Spleen (tissue), 11 donors: ENCODE results near the gene TEX53. TPM values are rescaled to one million over a fixed set of nuclear protein-coding genes. Genes with fewer than 3 reads are reported as not detected.

ENCODE experiments used
- DNase-seq: peaks from one replicate; pipeline ENCODE4 v3.0.0-alpha.2; 2020
- H3K27ac ChIP-seq, 8 donors: fragments of 200-600 bp; sonication (generic) in 7 of 8; 1 replicate in 4 of 8; 2 replicates in 4 of 8; pipeline versions ENCODE4 v1.5.0 to v1.8.0; 2016 to 2021; ENCODE audit warnings: inconsistent platforms in 4 of 8, mild to moderate bottlenecking in 4 of 8, moderate library complexity in 1 of 8
- H3K27me3 ChIP-seq, 7 donors: fragments of 200-600 bp; sonication (generic) in 6 of 7; replicated peaks in 1 of 7; 1 replicate in 4 of 7; 2 replicates in 3 of 7; pipeline versions ENCODE4 v1.5.0 to v1.8.0; 2016 to 2021; ENCODE audit warnings: inconsistent platforms in 3 of 7, mild to moderate bottlenecking in 1 of 7
- H3K36me3 ChIP-seq, 6 donors: fragments of 200-600 bp; sonication (generic) in 5 of 6; 1 replicate in 4 of 6; 2 replicates in 2 of 6; pipeline versions ENCODE4 v1.5.0 to v1.8.0; 2016 to 2021; ENCODE audit warnings: inconsistent platforms in 2 of 6
- H3K4me1 ChIP-seq, 6 donors: fragments of 200-600 bp; sonication (generic) in 5 of 6; 1 replicate in 3 of 6; 2 replicates in 3 of 6; pipeline versions ENCODE4 v1.5.0 to v1.8.0; 2016 to 2021; ENCODE audit warnings: inconsistent platforms in 3 of 6
- H3K4me3 ChIP-seq, 8 donors: fragments of 200-600 bp; sonication (generic) in 7 of 8; 1 replicate in 4 of 8; 2 replicates in 4 of 8; pipeline versions ENCODE4 v1.5.0 to v1.8.0; 2016 to 2021; ENCODE audit warnings: inconsistent platforms in 4 of 8, mild to moderate bottlenecking in 4 of 8, moderate library complexity in 2 of 8
- H3K9me3 ChIP-seq, 8 donors: fragments of 200-600 bp; sonication (generic) in 7 of 8; 1 replicate in 4 of 8; 2 replicates in 4 of 8; pipeline versions ENCODE4 v1.5.0 to v1.8.0; 2016 to 2021; ENCODE audit warnings: inconsistent platforms in 4 of 8
- CTCF ChIP-seq, 11 experiments: fragments of 200-600 bp in 7 of 11; fragments of 450-650 bp in 4 of 11; sonication (generic) in 4 of 11; IDR thresholded peaks in 8 of 11; conservative IDR thresholded peaks in 3 of 11; 1 replicate in 7 of 11; 2 replicates in 4 of 11; pipeline versions ENCODE4 v1.4.0 to v1.8.0; 2016 to 2021; ENCODE audit warnings: antibody characterized with exemption in 11 of 11, inconsistent platforms in 4 of 11, mild to moderate bottlenecking in 1 of 11
- POLR2A ChIP-seq, 3 donors: fragments of 450-650 bp; IDR thresholded peaks; one replicate each; pipeline ENCODE4 v1.5.1; 2017; ENCODE audit warnings: antibody characterized with exemption in 3 of 3, mild to moderate bottlenecking in 1 of 3
- POLR2AphosphoS5 ChIP-seq, 3 donors: sonication (generic); formaldehyde crosslinking; IDR thresholded peaks; one replicate each; pipeline ENCODE4 v1.5.1; 2017; ENCODE audit warnings: antibody characterized with exemption in 3 of 3
- WGBS, 5 donors: extraction: QIAGEN DNeasy Blood & Tissue Kit in 3 of 5; methylation state at CpG; one replicate each; pipeline versions ENCODE4 v1.1.5 to v1.1.7; 2013 to 2018; 5-methylcytosine and 5-hydroxymethylcytosine counted together
- intact Hi-C: fragments of 100-400 bp; cut with DNase I; formaldehyde crosslinking; loops from one replicate; pipeline ENCODE4 v1.15.0; 2023; ENCODE audit warnings: low total_unique reads
- polyA plus RNA-seq, 3 donors: library from polyadenylated mRNA; stranded (reverse); fragments of 200-250 nt; gene quantifications; one replicate each; pipeline ENCODE4 v1.2.1, GENCODE V29; 2013
- total RNA-seq, 7 donors: library from RNA; depleted of rRNA in 3 of 7; stranded (reverse); fragments of >200 nt in 3 of 7; fragmentation: NEBNext Ultra II Directional in 4 of 7; extraction: Animal tissue kit (Norgen Biotek cat#: 25700) in 4 of 7; gene quantifications; one replicate each; pipeline versions ENCODE4 v1.1.0 to v1.2.1, GENCODE V29; 2016 to 2021
- donor health status: healthy with polysubstance abuse.
- donor health status: DM: no; HTN: no; CAD: no; lungs with moderate emphysema.
- donor health status: DM: no; HTN: no; CAD: no.
- donor health status: Bipolar disorder and iron deficiency.
- donor health status: healthy.
- donor health status: DM: no; HTN: no; CAD: no.
- donor health status: DM: yes; HTN: yes; CAD: no.

The TEX53 gene
- total and polyA plus RNA-seq, 10 donors = not detected

- Histone ChIP-seq H3K27ac (no peak overlapping the region), H3K4me3 (no peak overlapping the region), H3K27me3 (peaks cover 0 to 22% (median 0%) of the 10 kb centered on the region in 7 donors), H3K4me1 (peaks cover 0 to 5% (median 2%) of the 10 kb centered on the region in 6 donors), H3K9me3 (no peaks in the 10 kb centered on the region), H3K36me3 (no peaks in the 10 kb centered on the region)
- no peak for TF ChIP-seq POLR2AphosphoS5 (IDR thresholded peaks at IDR 0.05)
- no peak for TF ChIP-seq POLR2A (IDR thresholded peaks at IDR 0.05)
- TF ChIP-seq CTCF (IDR thresholded peaks at IDR 0.05 in 8 of 11, conservative IDR thresholded peaks at IDR 0.05 in 3 of 11) = no peak
- 62 to 77% (median 71%) methylated on average over 4 of the region's 4 CpGs for WGBS, 5 donors
- DNase-seq = no peak
- intact Hi-C loops = no loop called here
These were observed 19.3 kb upstream of the TEX53 start for GRCh38 chr9:114676901-114677300.

- 71 to 86% (median 77%) methylated on average over 3 of the region's 3 CpGs for WGBS, 5 donors
These were observed 17.4 kb upstream of the TEX53 start for GRCh38 chr9:114674798-114675540.

GRCh38 chr9:114674076-114674797, 16.6 kb upstream of the TEX53 start:
- H3K27ac ChIP-seq = no peak overlapping the region
- H3K27me3 ChIP-seq = peaks cover 0 to 17% (median 0%) of the 10 kb centered on the region in 7 donors
- H3K36me3 ChIP-seq = no peaks in the 10 kb centered on the region
- no peak for DNase-seq
- 94 to 98% (median 97%) methylated on average over 2 of the region's 2 CpGs for WGBS, 5 donors
- no peaks in the 10 kb centered on the region for H3K4me1 ChIP-seq
- no peak for TF ChIP-seq POLR2A (IDR thresholded peaks at IDR 0.05)
- no peak for TF ChIP-seq POLR2AphosphoS5 (IDR thresholded peaks at IDR 0.05)
- TF ChIP-seq CTCF (IDR thresholded peaks at IDR 0.05 in 8 of 11, conservative IDR thresholded peaks at IDR 0.05 in 3 of 11) = no peak
- intact Hi-C loops = no loop called here
- H3K4me3 ChIP-seq = no peak overlapping the region
- H3K9me3 ChIP-seq = peaks cover 0 to 6% (median 0%) of the 10 kb centered on the region in 8 donors

More at GRCh38 chr9:114674798-114675540, 17.4 kb upstream of the TEX53 start:
- Histone ChIP-seq H3K9me3 (peaks cover 0 to 6% (median 0%) of the 10 kb centered on the region in 8 donors), H3K4me1 (no peaks in the 10 kb centered on the region), H3K36me3 (no peaks in the 10 kb centered on the region), H3K4me3 (no peak overlapping the region), H3K27ac (no peak overlapping the region), H3K27me3 (peaks cover 0 to 17% (median 0%) of the 10 kb centered on the region in 7 donors)
- TF ChIP-seq POLR2A (IDR thresholded peaks at IDR 0.05) (no peak), CTCF (IDR thresholded peaks at IDR 0.05 in 8 of 11, conservative IDR thresholded peaks at IDR 0.05 in 3 of 11) (no peak), POLR2AphosphoS5 (IDR thresholded peaks at IDR 0.05) (no peak)
- intact Hi-C loops = no loop called here
- no peak for DNase-seq

- peaks cover 0 to 6% (median 0%) of the 10 kb centered on the region in 8 donors for H3K9me3 ChIP-seq
- 50 to 77% (median 71%) methylated on average over 1 of the region's 1 CpG for WGBS, 5 donors
- H3K27me3 ChIP-seq = peaks cover 0 to 4% (median 0%) of the 10 kb centered on the region in 7 donors
- no peak overlapping the region for H3K27ac ChIP-seq
- no peak for DNase-seq
- intact Hi-C loops = no loop called here
- no peak overlapping the region for H3K4me3 ChIP-seq
- no peak for TF ChIP-seq POLR2A (IDR thresholded peaks at IDR 0.05)
- TF ChIP-seq POLR2AphosphoS5 (IDR thresholded peaks at IDR 0.05) = no peak
- no peak for TF ChIP-seq CTCF (IDR thresholded peaks at IDR 0.05 in 8 of 11, conservative IDR thresholded peaks at IDR 0.05 in 3 of 11)
- no peaks in the 10 kb centered on the region for H3K36me3 ChIP-seq
- H3K4me1 ChIP-seq = no peaks in the 10 kb centered on the region
These were observed 14.0 kb upstream of the TEX53 start for GRCh38 chr9:114671605-114672004.
